ENCODE data around the gene EXOSC7.

Gene EXOSC7

GRCh38 chr3:44991326-44991725, 15.3 kb downstream of the EXOSC7 start:
- Histone ChIP-seq H3K9me2 (replicated peaks; ENCODE audit: insufficient read depth, low read length) (no peaks in the 10 kb centered on the region), H3F3A (ENCODE audit: insufficient read depth) (peaks cover 6% of the 10 kb centered on the region; the same call in 1 of the 2 replicates), H3K36me3 (ENCODE audit: low read length) (no peaks in the 10 kb centered on the region), H3K9me3 (ENCODE audit: insufficient read depth, low read length) (no peaks in the 10 kb centered on the region), H4K20me1 (ENCODE audit: low read depth, low read length) (no peaks in the 10 kb centered on the region; the same call in 1 of the 2 replicates), H3K4me2 (ENCODE audit: low read depth, low read length, poor library complexity, severe bottlenecking) (no peak overlapping the region), H3K9ac (ENCODE audit: low read length) (no peak overlapping the region), H2AFZ (ENCODE audit: low read depth, low read length, severe bottlenecking) (no peak overlapping the region), H3K27me3 (ENCODE audit: low read length) (no peaks in the 10 kb centered on the region), H3K79me2 (ENCODE audit: insufficient read depth, low read length) (peaks cover 31% of the 10 kb centered on the region), H3K27ac (ENCODE audit: low read depth, low read length) (no peak overlapping the region), H3K4me3 (ENCODE audit: insufficient read depth, low read length, poor library complexity, severe bottlenecking) (no peak overlapping the region)
- TF ChIP-seq EZH2phosphoT487 (conservative IDR thresholded peaks at IDR 0.05; ENCODE audit: low read length): no peak
- no peak for TF ChIP-seq CTCF (IDR thresholded peaks at IDR 0.05; ENCODE audit: insufficient read depth, low read length, poor library complexity, severe bottlenecking)

- no peak overlapping the region for H3K9ac ChIP-seq (ENCODE audit: low read length)
- H3K27me3 ChIP-seq (ENCODE audit: low read length): no peaks in the 10 kb centered on the region
- peaks cover 2% of the 10 kb centered on the region; the same call in 1 of the 2 replicates for H3F3A ChIP-seq (ENCODE audit: insufficient read depth)
- H3K4me3 ChIP-seq (ENCODE audit: insufficient read depth, low read length, poor library complexity, severe bottlenecking): no peak overlapping the region
- no peak overlapping the region for H3K4me2 ChIP-seq (ENCODE audit: low read depth, low read length, poor library complexity, severe bottlenecking)
- H3K27ac ChIP-seq (ENCODE audit: low read depth, low read length): no peak overlapping the region
- H3K79me2 ChIP-seq (ENCODE audit: insufficient read depth, low read length): peaks cover 21% of the 10 kb centered on the region
- H3K36me3 ChIP-seq (ENCODE audit: low read length): 0 out of 2 replicates have a peak, but pooled peaks cover 5% of the 10 kb centered on the region
- no peaks in the 10 kb centered on the region for H3K9me3 ChIP-seq (ENCODE audit: insufficient read depth, low read length)
- no peak overlapping the region for H2AFZ ChIP-seq (ENCODE audit: low read depth, low read length, severe bottlenecking)
- H4K20me1 ChIP-seq (ENCODE audit: low read depth, low read length): no peaks in the 10 kb centered on the region; the same call in 1 of the 2 replicates
- TF ChIP-seq EZH2phosphoT487 (conservative IDR thresholded peaks at IDR 0.05; ENCODE audit: low read length): no peak
- peak; percentile 88 for TF ChIP-seq CTCF (IDR thresholded peaks at IDR 0.05; ENCODE audit: insufficient read depth, low read length, poor library complexity, severe bottlenecking)
- no peaks in the 10 kb centered on the region for H3K9me2 ChIP-seq (replicated peaks; ENCODE audit: insufficient read depth, low read length)
Observed at GRCh38 chr3:44992555-44993470, 16.8 kb downstream of the EXOSC7 start.

DNA sequence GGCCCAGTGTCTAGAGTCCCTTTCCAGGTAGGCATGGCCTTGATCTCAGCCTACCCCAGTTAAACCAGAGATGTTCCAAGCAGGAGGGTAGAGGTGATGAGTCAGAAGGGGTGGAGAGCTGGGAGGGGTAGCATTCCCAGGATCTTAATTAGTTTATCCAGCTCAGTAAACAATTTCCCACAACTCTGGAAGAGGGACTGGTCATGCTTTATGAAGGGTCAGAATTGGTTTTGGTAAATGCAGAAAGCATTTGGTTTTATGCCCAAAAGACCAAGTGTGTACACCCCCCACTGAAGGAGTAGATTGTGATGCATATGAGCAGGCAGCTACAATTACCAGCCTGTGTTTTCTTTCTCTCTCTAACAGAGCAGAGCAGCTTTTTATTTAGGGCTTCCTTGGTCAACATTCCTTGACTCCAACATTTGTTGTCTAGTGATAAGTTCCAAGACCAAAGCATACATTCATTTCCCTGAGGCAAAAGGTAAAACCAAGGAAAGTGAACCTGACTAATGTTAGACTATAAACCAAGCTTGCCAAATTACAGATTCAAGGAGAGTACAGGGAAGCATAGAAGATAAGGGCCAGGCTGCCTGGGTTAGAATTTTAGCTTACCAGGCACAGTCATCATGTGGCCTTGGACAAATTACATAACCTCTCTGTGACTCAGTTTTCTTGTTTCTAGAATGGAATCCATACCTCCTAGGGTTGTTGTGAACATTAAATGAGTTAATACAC, 17.6 kb downstream of the EXOSC7 start:
- Histone ChIP-seq H3K79me2 (ENCODE audit: insufficient read depth, low read length) (peaks cover 12% of the 10 kb centered on the region; the same call in 1 of the 2 replicates), H3K36me3 (ENCODE audit: low read length) (0 out of 2 replicates have a peak, but pooled peaks cover 5% of the 10 kb centered on the region), H2AFZ (ENCODE audit: low read depth, low read length, severe bottlenecking) (no peak overlapping the region), H3K27me3 (ENCODE audit: low read length) (no peaks in the 10 kb centered on the region), H4K20me1 (ENCODE audit: low read depth, low read length) (no peaks in the 10 kb centered on the region; the same call in 1 of the 2 replicates), H3K27ac (ENCODE audit: low read depth, low read length) (no peak overlapping the region), H3K4me2 (ENCODE audit: low read depth, low read length, poor library complexity, severe bottlenecking) (no peak overlapping the region), H3K4me3 (ENCODE audit: insufficient read depth, low read length, poor library complexity, severe bottlenecking) (no peak overlapping the region), H3K9me2 (replicated peaks; ENCODE audit: insufficient read depth, low read length) (no peaks in the 10 kb centered on the region), H3K9me3 (ENCODE audit: insufficient read depth, low read length) (no peaks in the 10 kb centered on the region), H3F3A (ENCODE audit: insufficient read depth) (no peaks in the 10 kb centered on the region), H3K9ac (ENCODE audit: low read length) (no peak overlapping the region)
- TF ChIP-seq EZH2phosphoT487 (conservative IDR thresholded peaks at IDR 0.05; ENCODE audit: low read length): no peak

Measured in SU-DHL-6 (cell line).